ENCODE results near the gene EVI2B.
"Not testable (repeated sequence)": the region's sequence is repeated elsewhere in the genome, so short reads cannot be mapped to it uniquely, and the experiment has no call there.

EVI2B gene, protein sequence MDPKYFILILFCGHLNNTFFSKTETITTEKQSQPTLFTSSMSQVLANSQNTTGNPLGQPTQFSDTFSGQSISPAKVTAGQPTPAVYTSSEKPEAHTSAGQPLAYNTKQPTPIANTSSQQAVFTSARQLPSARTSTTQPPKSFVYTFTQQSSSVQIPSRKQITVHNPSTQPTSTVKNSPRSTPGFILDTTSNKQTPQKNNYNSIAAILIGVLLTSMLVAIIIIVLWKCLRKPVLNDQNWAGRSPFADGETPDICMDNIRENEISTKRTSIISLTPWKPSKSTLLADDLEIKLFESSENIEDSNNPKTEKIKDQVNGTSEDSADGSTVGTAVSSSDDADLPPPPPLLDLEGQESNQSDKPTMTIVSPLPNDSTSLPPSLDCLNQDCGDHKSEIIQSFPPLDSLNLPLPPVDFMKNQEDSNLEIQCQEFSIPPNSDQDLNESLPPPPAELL

DNA sequence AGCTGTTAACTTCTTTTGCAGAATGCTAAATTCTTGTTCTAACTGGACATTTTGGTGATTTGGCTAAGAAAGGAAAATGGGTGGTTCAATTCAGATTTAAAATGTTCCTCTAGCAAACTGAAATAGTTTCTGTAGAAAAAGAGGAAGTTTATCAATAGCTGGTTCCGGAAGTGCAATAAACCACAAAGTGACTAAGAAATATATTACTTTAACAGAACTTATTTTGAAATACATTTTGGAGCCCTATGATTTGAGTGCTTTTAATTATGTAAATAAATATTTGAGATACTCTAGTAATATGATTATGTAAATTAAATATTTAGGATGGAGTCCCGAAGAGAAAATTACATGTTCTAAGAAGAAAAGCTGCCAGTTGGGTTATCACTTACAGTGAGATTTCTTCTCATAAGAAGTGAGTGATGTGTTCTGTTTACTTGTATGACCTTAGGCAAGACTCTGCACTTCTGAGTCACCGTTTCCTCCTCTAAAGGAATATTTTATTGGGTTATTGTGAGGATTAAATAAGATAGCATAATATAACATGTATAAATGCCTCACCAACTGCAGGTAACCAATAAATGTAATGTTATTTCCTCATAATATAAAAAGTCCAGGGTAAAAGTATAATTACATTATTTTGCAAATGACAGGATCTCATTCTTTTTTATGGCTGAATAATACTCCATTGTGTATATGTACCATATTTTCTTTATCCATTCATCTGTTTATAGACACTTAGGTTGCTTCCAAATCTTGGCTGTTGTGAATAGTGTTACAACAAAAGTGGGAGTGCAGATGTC is at the start of gene EVI2B:
TSS of gene EVI2B (minus strand) at position 73 of the 800 bp plus-strand sequence. CDS start 8,445 bp downstream, outside the sequence.
- H3K27ac ChIP-seq = no peak within 1 kb of the TSS
- no peak for TF ChIP-seq ZFX (IDR thresholded peaks at IDR 0.05)
- TF ChIP-seq, protein P1, sequence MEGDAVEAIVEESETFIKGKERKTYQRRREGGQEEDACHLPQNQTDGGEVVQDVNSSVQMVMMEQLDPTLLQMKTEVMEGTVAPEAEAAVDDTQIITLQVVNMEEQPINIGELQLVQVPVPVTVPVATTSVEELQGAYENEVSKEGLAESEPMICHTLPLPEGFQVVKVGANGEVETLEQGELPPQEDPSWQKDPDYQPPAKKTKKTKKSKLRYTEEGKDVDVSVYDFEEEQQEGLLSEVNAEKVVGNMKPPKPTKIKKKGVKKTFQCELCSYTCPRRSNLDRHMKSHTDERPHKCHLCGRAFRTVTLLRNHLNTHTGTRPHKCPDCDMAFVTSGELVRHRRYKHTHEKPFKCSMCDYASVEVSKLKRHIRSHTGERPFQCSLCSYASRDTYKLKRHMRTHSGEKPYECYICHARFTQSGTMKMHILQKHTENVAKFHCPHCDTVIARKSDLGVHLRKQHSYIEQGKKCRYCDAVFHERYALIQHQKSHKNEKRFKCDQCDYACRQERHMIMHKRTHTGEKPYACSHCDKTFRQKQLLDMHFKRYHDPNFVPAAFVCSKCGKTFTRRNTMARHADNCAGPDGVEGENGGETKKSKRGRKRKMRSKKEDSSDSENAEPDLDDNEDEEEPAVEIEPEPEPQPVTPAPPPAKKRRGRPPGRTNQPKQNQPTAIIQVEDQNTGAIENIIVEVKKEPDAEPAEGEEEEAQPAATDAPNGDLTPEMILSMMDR (conservative IDR thresholded peaks at IDR 0.05) = no peak

DNA sequence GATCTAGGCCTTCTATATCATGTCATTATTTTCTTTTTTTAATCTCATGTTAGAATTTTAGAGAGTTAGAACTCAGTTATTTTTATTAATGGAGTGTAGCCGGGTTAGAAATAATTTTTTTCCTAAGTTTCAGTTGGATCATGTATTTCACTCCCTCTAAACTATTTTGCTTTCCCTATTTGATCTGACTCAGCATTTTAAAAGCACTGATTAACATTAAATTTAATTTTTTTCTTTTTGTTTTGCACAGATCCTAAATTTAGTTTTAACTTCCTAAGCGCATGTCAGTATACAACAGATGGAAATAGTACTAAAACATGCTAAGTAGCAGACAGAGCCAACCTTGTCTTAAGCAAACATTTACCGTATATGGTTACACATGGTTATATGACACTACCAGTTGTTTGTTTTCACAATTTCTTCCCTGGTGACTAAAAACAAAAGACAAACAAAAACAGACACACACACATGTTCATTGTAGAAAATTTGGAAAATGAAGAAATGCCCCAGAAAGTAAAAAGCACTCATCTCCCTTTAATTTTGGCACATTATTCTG is 44.1 kb upstream of the EVI2B start:
- H3K27ac ChIP-seq = no peak overlapping the region
- no peak for TF ChIP-seq ZFX (IDR thresholded peaks at IDR 0.05)
- TF ChIP-seq, protein P1 (conservative IDR thresholded peaks at IDR 0.05) = no peak

DNA sequence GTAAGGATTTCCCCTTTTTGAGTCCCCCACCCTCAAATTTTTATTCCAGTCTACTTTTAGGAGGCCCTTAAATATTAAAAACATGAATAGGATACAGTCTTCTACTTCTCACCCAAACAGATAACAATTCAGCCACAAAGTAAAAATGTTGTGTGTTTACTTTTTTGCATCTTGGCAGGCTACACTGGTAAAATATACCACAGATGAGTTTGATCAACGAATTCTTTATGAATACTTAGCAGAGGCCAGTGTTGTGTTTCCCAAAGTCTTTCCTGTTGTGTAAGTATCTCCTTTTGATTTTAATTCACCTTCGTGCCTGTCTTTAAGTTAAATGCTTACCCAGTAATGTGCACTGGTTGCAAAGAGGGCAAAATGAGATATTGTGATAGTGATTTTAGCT is 43.2 kb upstream of the EVI2B start:
- H3K27ac ChIP-seq = no peak overlapping the region
- TF ChIP-seq ZFX (IDR thresholded peaks at IDR 0.05) = no peak
- TF ChIP-seq, protein P1 (conservative IDR thresholded peaks at IDR 0.05) = no peak

DNA sequence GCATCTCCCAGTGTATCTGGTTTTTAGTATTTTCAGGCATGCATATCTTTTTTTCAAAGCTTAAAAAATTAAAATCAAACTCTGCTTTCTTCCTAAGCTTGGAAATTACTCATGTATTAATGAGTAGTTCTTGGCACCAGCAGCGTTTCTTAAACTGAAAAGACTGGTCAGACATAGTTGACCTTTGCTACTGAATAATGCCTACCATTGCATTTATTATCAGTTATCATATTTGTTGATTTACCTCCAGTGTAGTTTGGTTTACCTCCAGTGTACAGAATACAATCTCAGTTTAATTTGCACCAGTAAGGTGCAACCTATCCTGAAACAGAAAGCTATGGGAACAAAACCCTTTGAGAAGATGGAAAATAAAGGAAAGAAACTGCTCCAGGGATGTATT is 42.1 kb upstream of the EVI2B start:
- no peak for TF ChIP-seq ZFX (IDR thresholded peaks at IDR 0.05)
- peak overlapping the region; percentile 27 for H3K27ac ChIP-seq

DNA sequence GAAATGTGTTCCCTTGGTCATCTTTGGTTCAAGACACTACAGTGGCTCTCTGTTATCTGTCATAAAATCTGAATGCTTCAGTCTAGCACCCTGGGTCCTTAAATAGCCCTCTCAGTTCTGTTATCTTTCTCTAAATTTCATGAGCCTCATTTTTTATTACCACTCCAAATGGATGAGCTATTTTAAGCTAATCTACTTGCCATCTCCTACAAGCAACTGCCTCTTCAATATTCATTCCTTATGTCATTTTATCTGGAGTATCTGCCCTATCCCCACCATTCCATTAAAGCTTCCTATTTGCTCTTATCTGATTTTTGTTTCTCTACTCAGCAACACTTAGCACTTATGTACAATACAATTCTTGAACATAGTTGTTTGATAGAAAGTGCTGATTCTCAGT is 35.6 kb upstream of the EVI2B start:
- H3K27ac ChIP-seq = no peak overlapping the region
- TF ChIP-seq, protein P1 (conservative IDR thresholded peaks at IDR 0.05) = no peak
- TF ChIP-seq ZFX (IDR thresholded peaks at IDR 0.05) = no peak

DNA sequence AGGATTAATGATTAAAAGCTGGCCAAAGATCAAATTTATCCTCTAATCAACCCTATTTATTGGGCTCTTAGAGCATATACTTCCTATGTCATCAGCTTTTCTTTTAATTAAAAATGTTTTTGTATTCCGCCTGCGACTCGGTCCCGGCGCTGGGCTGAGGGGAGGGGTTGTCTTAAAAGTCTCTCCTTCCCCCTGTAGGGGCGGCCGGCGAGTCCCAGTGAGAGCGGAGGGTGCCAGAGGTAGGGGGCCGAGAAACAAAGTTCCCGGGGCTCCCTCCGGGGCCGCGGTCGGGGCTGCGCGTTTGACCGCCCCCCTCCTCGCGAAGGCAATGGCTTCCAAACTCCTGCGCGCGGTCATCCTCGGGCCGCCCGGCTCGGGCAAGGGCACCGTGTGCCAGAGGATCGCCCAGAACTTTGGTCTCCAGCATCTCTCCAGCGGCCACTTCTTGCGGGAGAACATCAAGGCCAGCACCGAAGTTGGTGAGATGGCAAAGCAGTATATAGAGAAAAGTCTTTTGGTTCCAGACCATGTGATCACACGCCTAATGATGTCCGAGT is 31.4 kb upstream of the EVI2B start:
- not testable (repeated sequence) for H3K27ac ChIP-seq

DNA sequence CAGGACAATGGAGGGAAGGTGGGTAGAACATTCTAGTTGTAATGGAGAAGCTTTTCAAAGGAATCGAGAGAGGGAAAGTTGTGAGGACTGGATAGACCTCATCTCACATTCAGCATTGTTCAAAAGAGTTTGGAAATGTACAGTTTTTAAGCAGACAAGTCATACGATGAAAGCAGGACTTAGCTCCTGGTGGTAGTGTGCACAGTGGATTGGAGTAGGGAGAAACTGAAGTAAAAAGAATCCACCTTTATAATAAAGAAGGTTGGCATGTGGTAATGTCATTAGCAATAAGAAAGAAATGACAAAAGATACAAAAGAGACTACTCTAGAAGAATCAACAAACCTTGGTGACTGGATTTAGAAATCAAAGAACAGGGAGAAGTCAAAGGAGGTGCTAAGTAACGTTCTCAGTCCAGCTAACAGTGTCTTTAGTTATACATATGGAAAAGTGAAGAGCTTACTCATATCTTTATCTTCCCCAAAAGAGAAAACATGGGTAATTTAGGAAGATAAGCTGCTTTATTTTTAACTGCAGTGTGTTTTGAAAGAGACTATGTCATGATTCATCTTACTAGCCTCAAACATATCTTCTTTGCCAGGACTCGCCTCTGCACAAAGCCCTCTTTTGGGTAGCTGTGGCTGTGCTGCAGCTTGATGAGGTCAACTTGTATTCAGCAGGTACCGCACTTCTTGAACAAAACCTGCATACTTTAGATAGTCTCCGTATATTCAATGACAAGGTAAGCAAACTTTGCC is 26.2 kb upstream of the EVI2B start:
- TF ChIP-seq ZFX (IDR thresholded peaks at IDR 0.05) = no peak
- TF ChIP-seq, protein P1 (conservative IDR thresholded peaks at IDR 0.05) = no peak
- H3K27ac ChIP-seq = no peak overlapping the region

Data from C4-2B (cell line).